ENCODE results near the gene DCTN4.
"Not testable (repeated sequence)": the region's sequence is repeated elsewhere in the genome, so short reads cannot be mapped to it uniquely, and the experiment has no call there.

DCTN4 gene

DNA sequence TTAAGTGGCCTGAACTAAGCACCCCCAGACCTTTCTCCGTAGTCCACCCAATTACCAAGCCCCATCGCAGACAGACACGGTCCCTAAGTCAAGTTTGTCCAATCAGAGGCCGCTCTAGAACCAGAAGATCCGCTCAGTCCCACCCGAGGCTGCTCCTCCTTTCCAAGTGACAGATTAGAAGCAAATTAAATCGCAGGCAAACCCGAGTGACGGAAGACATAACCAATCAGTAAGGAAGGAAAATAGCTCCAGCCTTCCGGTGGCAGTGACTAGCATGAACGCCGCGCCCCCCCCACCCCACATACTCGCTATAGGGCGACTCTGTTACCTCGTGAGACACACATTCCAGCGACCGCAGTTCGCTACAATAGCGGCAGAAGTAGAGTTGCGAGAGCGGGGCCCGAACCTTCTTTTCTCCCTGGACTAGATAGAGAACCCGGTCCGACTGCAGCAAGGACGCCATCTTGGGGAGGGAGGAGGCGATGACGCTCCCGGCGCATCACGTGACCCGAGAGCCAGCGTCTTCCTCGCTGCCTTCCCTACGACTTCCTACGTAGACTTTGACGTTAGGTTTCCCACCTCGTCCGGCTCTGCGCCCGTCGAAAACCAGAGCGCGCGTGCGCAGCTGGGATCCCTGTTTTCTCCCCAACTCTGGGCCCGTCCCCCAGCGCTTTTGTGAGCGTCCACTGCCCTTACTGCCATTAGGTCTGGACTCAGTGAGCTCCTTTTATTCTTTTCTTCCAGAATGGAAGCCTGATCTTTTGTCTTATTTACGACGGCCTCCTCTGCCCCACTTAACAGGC, at the start of gene DCTN4:
DCTN4 (minus strand) TSS at position 487 of the 803 bp plus-strand sequence; CDS start at position 463, 24 bp downstream.
- intact Hi-C loops (cut with DNase I; ENCODE audit: low total_unique reads) = loop anchor here (1.0 kb wide), 1 partner anchor 22 kb away; no protein-coding TSS in a partner anchor
- H3K36me3 ChIP-seq = peaks cover 16 to 25% (median 24%) of the 10 kb centered on the region in 3 donors
- H3K4me3 ChIP-seq = peak within 1 kb of the TSS; percentile 62
- H3K9me3 ChIP-seq = no peaks in the 10 kb centered on the region
- DNase-seq = peak; percentile 96 to 98
- H3K27me3 ChIP-seq = peaks cover 0 to 2% of the 10 kb centered on the region in 2 donors
- peak within 1 kb of the TSS; percentile 86 to 91 for H3K27ac ChIP-seq
- TF ChIP-seq, protein P1, sequence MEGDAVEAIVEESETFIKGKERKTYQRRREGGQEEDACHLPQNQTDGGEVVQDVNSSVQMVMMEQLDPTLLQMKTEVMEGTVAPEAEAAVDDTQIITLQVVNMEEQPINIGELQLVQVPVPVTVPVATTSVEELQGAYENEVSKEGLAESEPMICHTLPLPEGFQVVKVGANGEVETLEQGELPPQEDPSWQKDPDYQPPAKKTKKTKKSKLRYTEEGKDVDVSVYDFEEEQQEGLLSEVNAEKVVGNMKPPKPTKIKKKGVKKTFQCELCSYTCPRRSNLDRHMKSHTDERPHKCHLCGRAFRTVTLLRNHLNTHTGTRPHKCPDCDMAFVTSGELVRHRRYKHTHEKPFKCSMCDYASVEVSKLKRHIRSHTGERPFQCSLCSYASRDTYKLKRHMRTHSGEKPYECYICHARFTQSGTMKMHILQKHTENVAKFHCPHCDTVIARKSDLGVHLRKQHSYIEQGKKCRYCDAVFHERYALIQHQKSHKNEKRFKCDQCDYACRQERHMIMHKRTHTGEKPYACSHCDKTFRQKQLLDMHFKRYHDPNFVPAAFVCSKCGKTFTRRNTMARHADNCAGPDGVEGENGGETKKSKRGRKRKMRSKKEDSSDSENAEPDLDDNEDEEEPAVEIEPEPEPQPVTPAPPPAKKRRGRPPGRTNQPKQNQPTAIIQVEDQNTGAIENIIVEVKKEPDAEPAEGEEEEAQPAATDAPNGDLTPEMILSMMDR (IDR thresholded peaks at IDR 0.05) = peak in 1 of 2 experiments; percentile 16
- peaks cover 0 to 29% (median 15%) of the 10 kb centered on the region in 4 donors for H3K4me1 ChIP-seq

DNA sequence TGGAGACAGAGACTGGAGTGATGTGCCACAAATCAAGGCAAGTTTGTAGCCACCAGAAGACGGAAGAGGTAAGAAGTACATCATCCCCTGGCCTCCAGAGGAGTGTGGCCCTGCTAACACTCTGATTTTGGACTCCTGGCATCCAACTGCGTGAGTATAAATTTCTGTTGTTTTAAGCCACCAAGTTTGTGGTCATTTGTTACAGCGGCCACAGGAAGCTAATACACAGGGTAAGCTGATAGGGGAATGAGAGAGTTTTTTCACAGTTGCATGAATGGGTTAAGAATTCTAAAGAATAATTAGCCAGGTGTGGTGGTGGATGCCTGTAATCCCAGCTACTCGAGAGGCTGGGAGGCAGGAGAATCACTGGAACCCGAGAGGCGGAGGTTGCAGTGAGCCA, 45.6 kb upstream of the DCTN4 start:
- intact Hi-C loops (cut with DNase I; ENCODE audit: low total_unique reads) = no loop called here
- H3K36me3 ChIP-seq = no peaks in the 10 kb centered on the region
- TF ChIP-seq, protein P1 (IDR thresholded peaks at IDR 0.05) = no peak

DNA sequence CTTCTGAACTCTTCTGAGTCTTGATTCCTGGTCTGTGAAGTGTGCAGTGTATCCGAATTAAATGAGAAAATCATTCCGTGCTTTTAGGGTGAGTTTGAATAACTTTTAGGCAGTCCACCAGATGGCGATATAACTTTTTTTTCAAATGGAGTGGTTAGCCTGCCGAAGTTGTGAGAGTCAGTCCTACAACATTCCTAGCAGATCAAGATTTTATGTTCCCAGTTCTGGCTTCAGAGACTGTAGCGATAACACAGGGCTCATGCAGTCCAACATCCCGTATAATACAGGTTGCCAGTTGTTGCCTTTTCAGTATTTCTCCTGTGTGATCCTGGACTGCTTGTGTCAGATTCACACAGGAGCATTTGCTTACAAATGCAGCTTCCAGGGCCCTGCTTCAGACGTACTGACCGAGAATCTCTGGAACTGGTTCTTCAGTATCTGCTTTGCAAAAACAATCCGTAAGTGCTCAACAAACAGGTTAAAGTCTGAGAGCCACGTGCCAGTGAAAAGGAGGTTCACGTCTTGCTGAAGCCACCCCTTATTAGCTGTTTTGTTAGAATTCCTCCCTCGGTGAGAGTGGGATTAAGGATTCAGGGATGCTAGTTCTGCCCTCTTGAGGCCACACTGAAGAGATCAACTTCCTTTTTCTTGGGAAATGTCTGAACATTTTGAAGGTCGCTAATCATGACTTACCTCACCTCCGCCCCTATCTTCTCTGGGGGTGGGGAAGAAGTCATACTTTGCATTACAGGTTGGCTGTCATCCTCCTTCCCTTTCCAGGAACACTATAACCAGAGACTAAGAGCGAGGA, 42.5 kb upstream of the DCTN4 start:
- peak in 1 of 2 donors; percentile 23 for DNase-seq
- Histone ChIP-seq H3K27ac (peak overlapping the region; percentile 43 to 73), H3K9me3 (no peaks in the 10 kb centered on the region), H3K4me3 (peak overlapping the region; percentile 39 to 49), H3K4me1 (peaks cover 0 to 5% (median 0%) of the 10 kb centered on the region in 4 donors), H3K27me3 (no peaks in the 10 kb centered on the region), H3K36me3 (peaks cover 5 to 6% (median 6%) of the 10 kb centered on the region in 3 donors)
- intact Hi-C loops (cut with DNase I; ENCODE audit: low total_unique reads) = no loop called here
- TF ChIP-seq, protein P1 (IDR thresholded peaks at IDR 0.05) = peak; percentile 44 to 60

More for the DNA sequence above, 45.6 kb upstream of the DCTN4 start:
- H3K9me3 ChIP-seq = no peaks in the 10 kb centered on the region
- H3K27me3 ChIP-seq = no peaks in the 10 kb centered on the region
- no peak for DNase-seq
- H3K4me1 ChIP-seq = peaks cover 0 to 5% (median 0%) of the 10 kb centered on the region in 4 donors
- H3K4me3 ChIP-seq = no peak overlapping the region
- no peak overlapping the region for H3K27ac ChIP-seq

DNA sequence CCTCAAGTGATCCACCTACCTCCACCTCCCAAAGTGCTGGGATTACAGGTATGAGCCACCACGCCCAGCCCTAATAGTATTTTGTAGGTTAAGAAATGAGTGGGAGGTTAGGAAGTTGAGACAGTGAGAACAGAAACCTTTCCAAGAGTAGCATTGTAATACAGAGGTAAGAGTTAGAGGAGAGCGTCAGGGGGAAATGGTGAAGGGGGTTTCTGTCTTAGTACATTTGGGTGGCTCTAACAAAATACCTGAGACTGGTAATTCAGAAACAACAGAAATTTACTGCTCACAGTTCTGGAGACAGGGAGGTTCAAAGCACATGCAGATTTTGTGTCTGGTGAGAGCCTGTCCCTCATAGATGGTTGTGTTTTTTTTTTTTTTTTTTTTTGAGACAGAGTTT, 38.6 kb upstream of the DCTN4 start:
- DNase-seq = no peak
- TF ChIP-seq, protein P1 (IDR thresholded peaks at IDR 0.05) = no peak
- intact Hi-C loops (cut with DNase I; ENCODE audit: low total_unique reads) = no loop called here

DNA sequence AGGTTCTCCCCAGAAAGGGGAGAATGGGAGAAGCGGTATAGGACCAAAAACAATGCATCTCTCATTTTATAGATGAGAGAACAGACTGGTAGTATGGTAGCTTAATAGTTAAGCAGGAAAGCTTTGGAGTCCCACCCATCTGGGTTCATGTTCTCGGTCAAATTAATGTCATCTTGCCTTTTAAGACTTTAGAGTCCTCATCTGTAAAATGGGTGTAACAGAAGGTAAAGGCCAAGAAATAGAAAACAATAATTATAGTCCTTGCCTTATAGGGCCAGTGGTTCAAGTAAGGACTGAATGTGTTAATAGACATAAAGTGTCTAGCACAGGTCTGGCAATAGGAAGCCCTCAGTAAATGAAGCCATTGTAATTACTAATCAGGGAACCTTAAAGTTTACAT, 36.1 kb upstream of the DCTN4 start:
- intact Hi-C loops (cut with DNase I; ENCODE audit: low total_unique reads) = no loop called here
- Histone ChIP-seq H3K4me3 (no peak overlapping the region), H3K27ac (no peak overlapping the region), H3K27me3 (no peaks in the 10 kb centered on the region), H3K9me3 (no peaks in the 10 kb centered on the region), H3K4me1 (peaks cover 0 to 37% (median 11%) of the 10 kb centered on the region in 4 donors), H3K36me3 (peaks cover 17 to 20% (median 17%) of the 10 kb centered on the region in 3 donors)
- TF ChIP-seq, protein P1 (IDR thresholded peaks at IDR 0.05) = no peak
- no peak for DNase-seq

More for the DNA sequence above, 38.6 kb upstream of the DCTN4 start:
- Histone ChIP-seq H3K9me3 (no peaks in the 10 kb centered on the region), H3K36me3 (peaks cover 17 to 20% (median 17%) of the 10 kb centered on the region in 3 donors), H3K4me1 (peaks cover 0 to 18% (median 0%) of the 10 kb centered on the region in 4 donors), H3K27ac (no peak overlapping the region), H3K27me3 (no peaks in the 10 kb centered on the region), H3K4me3 (no peak overlapping the region)

DNA sequence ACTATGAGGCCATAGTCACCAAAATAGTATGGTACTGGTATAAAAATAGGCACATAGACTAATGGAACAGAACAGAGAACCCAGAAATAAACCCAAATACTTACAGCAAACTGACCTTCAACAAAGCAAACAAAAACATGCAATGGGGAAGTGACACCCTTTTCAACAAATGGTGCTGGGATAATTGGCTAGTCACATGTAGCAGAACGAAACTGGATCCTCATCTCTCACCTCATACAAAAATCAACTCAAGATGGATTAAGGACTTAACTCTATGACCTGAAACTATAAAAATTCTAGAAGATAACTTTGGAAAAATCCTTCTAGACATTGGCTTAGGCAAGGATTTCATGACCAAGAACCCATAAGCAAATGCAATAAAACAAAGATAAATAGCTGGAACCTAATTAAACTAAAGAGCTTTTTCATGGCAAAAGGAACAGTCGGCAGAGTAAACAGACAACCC, 34.6 kb upstream of the DCTN4 start:
- intact Hi-C loops (cut with DNase I; ENCODE audit: low total_unique reads); H3K27me3 ChIP-seq; H3K4me3 ChIP-seq; H3K9me3 ChIP-seq; H3K27ac ChIP-seq; DNase-seq: not testable (repeated sequence)
- Histone ChIP-seq H3K4me1 (peaks cover 0 to 52% (median 19%) of the 10 kb centered on the region in 4 donors), H3K36me3 (peaks cover 17 to 20% (median 17%) of the 10 kb centered on the region in 3 donors)

Data from tibial artery (tissue), 4 donors.